ENCODE results near the gene FAAP20. TPM values are rescaled to one million over a fixed set of nuclear protein-coding genes. Genes with fewer than 3 reads are reported as not detected.

Gene FAAP20
- total and polyA plus RNA-seq, 2 experiments from 2014 or later, result 34.5 to 122 TPM

GRCh38 chr1:2166254-2166653 is 28.3 kb downstream of the FAAP20 start:
- Histone ChIP-seq H3K36me3 (ENCODE audit: low read depth) (no peaks in the 10 kb centered on the region), H3K9me2 (ENCODE audit: insufficient read depth) (no peaks in the 10 kb centered on the region), H3F3A (ENCODE audit: insufficient read depth) (no peaks in the 10 kb centered on the region), H3K4me1 (ENCODE audit: insufficient read depth) (peaks cover 5% of the 10 kb centered on the region; the same call in 1 of the 2 replicates), H2AFZ (no peak overlapping the region), H3K79me2 (ENCODE audit: insufficient read depth) (no peaks in the 10 kb centered on the region), H3K4me2 (ENCODE audit: unreplicated experiment) (no peak overlapping the region), H3K27me3 (replicated peaks; ENCODE audit: insufficient read depth) (no peaks in the 10 kb centered on the region), H4K20me1 (ENCODE audit: insufficient read depth) (no peaks in the 10 kb centered on the region), H3K4me3 (no peak overlapping the region), H3K9me3 (ENCODE audit: low read depth) (no peaks in the 10 kb centered on the region), H3K9ac (no peak overlapping the region), H3K27ac (no peak overlapping the region)
- 41 to 47% methylated on average over 12 to 13 of the region's 14 CpGs for WGBS, 2 experiments (ENCODE audit: low coverage in 1 of 2, low lambda C conversion rate in 2 of 2, missing lambda C conversion rate in 2 of 2)
- no peak for TF ChIP-seq EZH2phosphoT487 (IDR thresholded peaks at IDR 0.05; ENCODE audit: insufficient read depth, low read depth)
- TF ChIP-seq EZH2 (IDR thresholded peaks at IDR 0.05; ENCODE audit: insufficient read depth, poor library complexity, severe bottlenecking), result no peak
- DNase-seq, result no peak
- in situ Hi-C loops (cut with MboI), result no loop called here

- TF ChIP-seq EZH2phosphoT487 (IDR thresholded peaks at IDR 0.05; ENCODE audit: insufficient read depth, low read depth) (no peak), EZH2 (IDR thresholded peaks at IDR 0.05; ENCODE audit: insufficient read depth, poor library complexity, severe bottlenecking) (no peak)
- H3F3A ChIP-seq (ENCODE audit: insufficient read depth), result no peaks in the 10 kb centered on the region
- in situ Hi-C loops (cut with MboI), result no loop called here
- no peak overlapping the region for H3K4me3 ChIP-seq
- H3K9me3 ChIP-seq (ENCODE audit: low read depth), result no peaks in the 10 kb centered on the region
- H3K9ac ChIP-seq, result no peak overlapping the region
- H3K4me2 ChIP-seq (ENCODE audit: unreplicated experiment), result no peak overlapping the region
- H3K4me1 ChIP-seq (ENCODE audit: insufficient read depth), result peaks cover 5% of the 10 kb centered on the region; the same call in 1 of the 2 replicates
- H3K9me2 ChIP-seq (ENCODE audit: insufficient read depth), result no peaks in the 10 kb centered on the region
- no peak overlapping the region for H3K27ac ChIP-seq
- no peaks in the 10 kb centered on the region for H3K36me3 ChIP-seq (ENCODE audit: low read depth)
- H2AFZ ChIP-seq, result no peak overlapping the region
- no peaks in the 10 kb centered on the region for H3K27me3 ChIP-seq (replicated peaks; ENCODE audit: insufficient read depth)
- WGBS, 2 experiments (ENCODE audit: low coverage in 1 of 2, low lambda C conversion rate in 2 of 2, missing lambda C conversion rate in 2 of 2), result 63 to 72% methylated on average over 16 to 19 of the region's 19 CpGs
- H3K79me2 ChIP-seq (ENCODE audit: insufficient read depth), result no peaks in the 10 kb centered on the region
- H4K20me1 ChIP-seq (ENCODE audit: insufficient read depth), result no peaks in the 10 kb centered on the region
- no peak for DNase-seq
Observed at GRCh38 chr1:2165646-2166045, 28.9 kb downstream of the FAAP20 start.

- Histone ChIP-seq H3K27ac (no peak overlapping the region), H3K9me2 (ENCODE audit: insufficient read depth) (no peaks in the 10 kb centered on the region), H4K20me1 (ENCODE audit: insufficient read depth) (no peaks in the 10 kb centered on the region), H3K27me3 (replicated peaks; ENCODE audit: insufficient read depth) (no peaks in the 10 kb centered on the region), H2AFZ (no peak overlapping the region), H3K36me3 (ENCODE audit: low read depth) (no peaks in the 10 kb centered on the region), H3K9ac (no peak overlapping the region), H3K4me1 (ENCODE audit: insufficient read depth) (no peaks in the 10 kb centered on the region), H3K4me3 (no peak overlapping the region), H3F3A (ENCODE audit: insufficient read depth) (no peaks in the 10 kb centered on the region), H3K79me2 (ENCODE audit: insufficient read depth) (no peaks in the 10 kb centered on the region), H3K4me2 (ENCODE audit: unreplicated experiment) (no peak overlapping the region), H3K9me3 (ENCODE audit: low read depth) (no peaks in the 10 kb centered on the region)
- WGBS, 2 experiments (ENCODE audit: low coverage in 1 of 2, low lambda C conversion rate in 2 of 2, missing lambda C conversion rate in 2 of 2), result 67 to 74% methylated on average over 7 of the region's 7 CpGs
- in situ Hi-C loops (cut with MboI), result no loop called here
- no peak for DNase-seq
- no peak for TF ChIP-seq EZH2 (IDR thresholded peaks at IDR 0.05; ENCODE audit: insufficient read depth, poor library complexity, severe bottlenecking)
- no peak for TF ChIP-seq EZH2phosphoT487 (IDR thresholded peaks at IDR 0.05; ENCODE audit: insufficient read depth, low read depth)
Observed at GRCh38 chr1:2163205-2163604, 31.4 kb downstream of the FAAP20 start.

GRCh38 chr1:2160451-2161300 is 33.9 kb downstream of the FAAP20 start:
- Histone ChIP-seq H3K4me1 (ENCODE audit: insufficient read depth) (no peaks in the 10 kb centered on the region), H4K20me1 (ENCODE audit: insufficient read depth) (no peaks in the 10 kb centered on the region), H2AFZ (no peak overlapping the region), H3K9me3 (ENCODE audit: low read depth) (no peaks in the 10 kb centered on the region), H3K9me2 (ENCODE audit: insufficient read depth) (no peaks in the 10 kb centered on the region), H3K4me2 (ENCODE audit: unreplicated experiment) (no peak overlapping the region), H3K27ac (no peak overlapping the region), H3K4me3 (no peak overlapping the region), H3K27me3 (replicated peaks; ENCODE audit: insufficient read depth) (no peaks in the 10 kb centered on the region), H3F3A (ENCODE audit: insufficient read depth) (no peaks in the 10 kb centered on the region), H3K9ac (no peak overlapping the region), H3K79me2 (ENCODE audit: insufficient read depth) (no peaks in the 10 kb centered on the region), H3K36me3 (ENCODE audit: low read depth) (no peaks in the 10 kb centered on the region)
- in situ Hi-C loops (cut with MboI), result no loop called here
- TF ChIP-seq EZH2phosphoT487 (IDR thresholded peaks at IDR 0.05; ENCODE audit: insufficient read depth, low read depth) (no peak), EZH2 (IDR thresholded peaks at IDR 0.05; ENCODE audit: insufficient read depth, poor library complexity, severe bottlenecking) (no peak)
- no peak for DNase-seq
- 82 to 83% methylated on average over 31 to 34 of the region's 34 CpGs for WGBS, 2 experiments (ENCODE audit: low coverage in 1 of 2, low lambda C conversion rate in 2 of 2, missing lambda C conversion rate in 2 of 2)
